ENCODE results near the gene PTPN14.

The PTPN14 gene

DNA sequence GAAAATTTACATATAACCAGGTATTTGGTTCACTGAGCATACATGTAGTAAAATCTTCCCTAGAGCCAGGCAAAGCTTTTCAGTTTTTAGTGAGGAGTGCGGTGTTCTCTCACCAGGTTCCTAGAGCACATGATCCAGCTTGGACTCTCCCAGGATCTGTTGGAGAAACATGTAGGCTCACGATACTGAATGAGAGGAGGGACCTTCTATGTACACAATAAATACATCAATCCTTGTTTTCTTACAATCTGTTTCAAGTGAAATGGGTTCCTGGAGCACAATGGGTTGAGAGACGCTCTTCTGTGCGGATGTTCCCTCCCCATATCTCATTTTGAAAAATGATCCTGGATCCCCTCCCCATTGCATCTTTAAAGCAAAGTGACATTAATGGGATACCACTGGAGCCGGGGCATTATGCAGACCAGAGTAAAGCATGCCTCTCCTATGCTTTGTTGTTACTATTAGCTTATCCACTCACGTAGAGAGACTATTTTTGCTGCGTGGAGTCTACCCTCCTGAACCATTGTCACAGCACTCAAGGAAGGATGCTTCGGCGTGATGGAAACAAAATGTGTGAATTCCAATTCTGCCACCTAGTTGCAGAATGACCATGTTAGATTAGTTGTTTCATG, 251.1 kb downstream of the PTPN14 start:
- ChIA-PET POLR2A (interaction anchor here (0.6 kb wide), 1 partner anchor 17 kb away, joined by 3 read pairs; no protein-coding TSS in a partner anchor), CTCF (interaction anchor here (1.5 to 3.0 kb wide), 3 partner anchors 31 to 86 kb away, joined by 3 to 13 read pairs (median 5); no protein-coding TSS in a partner anchor)
- DNase-seq (ENCODE audit: extremely low spot score), result no peak
- no peak for TF ChIP-seq CTCF (IDR thresholded peaks at IDR 0.05; ENCODE audit: control extremely low read depth, extremely low read depth, low read depth, missing control alignments)
